NOMO-1 treated with DMSO at 0.1 percent for 48 hours (cell line): ENCODE measurements around the gene SLC8A1.

Experiments
- DNase-seq: peaks from one replicate; lab custom pipeline; 2025; ENCODE audit not compliant: unreplicated experiment; lab: John Stamatoyannopoulos, UW

SLC8A1 gene

DNA sequence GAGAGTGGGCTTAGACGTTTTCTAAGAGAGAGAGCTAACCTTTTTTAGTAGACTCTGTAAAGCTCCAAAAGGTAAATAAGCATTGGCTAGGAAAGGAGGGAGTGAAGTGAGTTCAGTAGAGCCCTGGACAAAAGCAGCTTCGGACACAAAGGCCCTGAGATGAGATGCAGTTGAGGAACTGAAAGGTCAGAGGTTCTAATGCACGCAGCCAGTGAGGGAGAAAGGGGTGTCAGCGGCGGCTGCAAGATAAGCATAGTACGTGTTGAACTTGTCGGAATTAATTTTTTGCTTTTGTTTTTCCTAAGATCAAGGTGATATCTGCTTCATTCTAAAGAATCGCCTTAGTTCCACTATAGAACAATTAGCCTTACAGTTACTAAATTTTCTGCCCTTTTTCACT is 11.2 kb upstream of the SLC8A1 start:
- peak; percentile 22 for DNase-seq

- no peak for DNase-seq
Observed at GRCh38 chr2:40458271-40458794, 6.4 kb upstream of the SLC8A1 start.

GRCh38 chr2:40457837-40458236 is 5.9 kb upstream of the SLC8A1 start:
- no peak for DNase-seq

DNA sequence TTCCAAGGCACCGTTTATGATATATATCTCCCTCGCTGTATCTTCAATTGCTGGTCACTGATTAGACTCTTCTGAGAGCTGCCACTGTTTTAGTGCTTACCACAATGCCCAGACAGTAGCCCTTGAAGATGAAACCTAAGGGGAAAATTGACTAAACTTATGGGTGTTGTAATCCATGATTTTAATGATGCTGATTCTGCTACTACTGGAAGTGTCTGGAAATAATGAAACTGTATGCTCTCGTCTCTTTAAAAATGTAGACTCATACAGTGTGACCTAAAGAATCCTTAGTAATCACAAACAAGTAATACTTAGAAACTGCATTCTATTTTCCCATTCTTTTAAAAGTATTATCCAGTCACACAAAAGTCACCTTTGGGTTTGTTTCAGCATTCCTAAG is 5.5 kb upstream of the SLC8A1 start:
- DNase-seq: no peak

GRCh38 chr2:40456926-40457325 is 5.0 kb upstream of the SLC8A1 start:
- DNase-seq: no peak

- peak; percentile 96 for DNase-seq
Observed at GRCh38 chr2:40455661-40456060, 3.8 kb upstream of the SLC8A1 start.

DNA sequence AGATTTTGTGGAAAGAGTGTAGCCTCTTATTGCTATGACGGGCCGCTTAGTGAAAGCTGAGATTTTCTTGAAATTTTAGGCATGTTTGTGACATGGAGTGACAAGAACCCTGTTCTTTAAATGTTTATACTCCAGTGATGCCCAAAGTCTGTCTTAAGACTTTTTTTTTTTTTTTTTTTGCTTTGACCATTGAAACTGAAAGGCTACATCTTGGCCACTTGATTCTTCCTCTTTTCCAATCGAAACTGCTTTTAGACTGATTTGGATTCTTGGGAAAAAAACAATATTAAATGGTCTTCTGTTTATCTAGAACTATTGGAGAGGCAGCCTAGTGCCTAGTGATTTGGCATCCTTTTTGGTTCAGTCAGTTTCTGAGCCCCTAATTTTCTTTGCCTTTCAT is 2.4 kb upstream of the SLC8A1 start:
- no peak for DNase-seq

GRCh38 chr2:40452786-40453185 is 896 bp upstream of the SLC8A1 start:
- no peak for DNase-seq

GRCh38 chr2:40450796-40451430 is 977 bp downstream of the SLC8A1 start:
- DNase-seq: peak; percentile 81

- peak; percentile 85 for DNase-seq
Observed at GRCh38 chr2:40450066-40450795, 1.7 kb downstream of the SLC8A1 start.

GRCh38 chr2:40448476-40449079 is 3.3 kb downstream of the SLC8A1 start:
- DNase-seq: peak; percentile 54

DNA sequence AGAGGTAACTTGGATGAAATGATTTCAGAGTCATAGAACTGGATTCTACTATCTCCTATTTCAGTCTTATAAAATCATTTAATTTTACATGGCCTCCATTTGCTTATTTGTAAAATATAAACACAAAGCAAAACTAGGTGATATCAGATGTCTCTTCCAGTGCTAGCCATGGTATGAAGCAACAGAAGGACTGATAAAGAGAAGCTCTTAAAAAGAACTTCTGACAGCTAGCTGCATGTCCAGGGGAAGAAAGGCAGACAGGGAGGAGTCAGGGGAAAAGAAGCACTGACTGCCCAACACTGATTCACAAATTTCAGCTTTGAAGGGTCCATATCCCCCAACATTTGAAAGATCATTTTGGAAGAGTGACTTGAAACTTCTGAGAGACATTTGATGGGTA is 6.4 kb downstream of the SLC8A1 start:
- peak; percentile 34 for DNase-seq

GRCh38 chr2:40440835-40441234 is 11.1 kb downstream of the SLC8A1 start:
- peak; percentile 74 for DNase-seq

GRCh38 chr2:40439473-40439872 is 12.4 kb downstream of the SLC8A1 start:
- DNase-seq: no peak

DNA sequence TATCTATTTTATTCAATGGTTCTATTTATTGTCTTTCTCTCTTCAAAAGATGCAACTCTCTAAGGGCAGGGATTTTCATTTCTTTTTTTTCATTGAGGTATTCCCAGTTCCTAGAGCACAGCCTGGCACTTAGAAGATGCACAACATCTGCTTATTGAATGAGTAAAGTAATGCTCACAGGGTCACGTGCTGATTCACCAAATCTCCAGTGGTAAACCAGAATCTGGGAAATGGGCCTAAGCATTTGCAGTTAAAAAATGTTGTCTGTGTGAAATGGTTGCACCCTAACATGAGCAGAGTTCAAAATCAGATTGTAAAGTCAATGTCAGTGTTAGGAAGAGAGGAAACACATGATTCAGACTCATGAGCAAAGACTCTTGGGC is 15.8 kb downstream of the SLC8A1 start:
- DNase-seq: no peak

DNA sequence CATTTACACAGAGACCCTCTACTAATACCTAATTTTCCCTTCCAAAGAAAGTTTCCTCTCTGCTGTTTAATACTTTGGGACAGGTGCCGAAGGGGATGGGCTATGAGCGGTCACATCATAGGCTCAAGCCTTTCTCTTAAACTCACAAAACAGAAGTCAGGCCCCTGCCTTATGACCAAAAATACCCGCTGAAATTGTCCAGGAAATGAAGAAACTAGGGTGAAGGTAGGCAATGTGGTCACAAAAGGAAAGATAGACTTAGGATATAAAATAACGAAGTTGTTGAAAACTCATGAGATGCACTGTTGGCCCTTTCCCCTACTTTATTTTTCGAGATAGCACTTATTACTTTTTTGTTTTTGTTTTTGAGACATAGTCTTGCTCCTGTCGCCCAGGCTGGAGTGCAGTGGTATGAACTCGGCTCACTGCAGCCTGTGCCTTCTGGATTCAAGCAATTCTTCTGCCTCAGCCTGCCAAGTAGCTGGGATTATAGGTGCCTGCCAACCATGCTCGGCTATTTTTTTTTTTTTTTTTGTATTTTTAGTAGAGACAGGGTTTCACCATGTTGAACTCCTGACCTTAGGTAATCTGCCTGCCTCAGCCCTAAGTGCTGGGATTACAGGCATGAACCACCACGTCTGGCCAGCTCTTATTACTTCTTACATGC is 16.3 kb downstream of the SLC8A1 start:
- DNase-seq: peak; percentile 56

GRCh38 chr2:40434731-40435271 is 17.1 kb downstream of the SLC8A1 start:
- DNase-seq: no peak

- DNase-seq: no peak
Observed at GRCh38 chr2:40433736-40434135, 18.2 kb downstream of the SLC8A1 start.

DNA sequence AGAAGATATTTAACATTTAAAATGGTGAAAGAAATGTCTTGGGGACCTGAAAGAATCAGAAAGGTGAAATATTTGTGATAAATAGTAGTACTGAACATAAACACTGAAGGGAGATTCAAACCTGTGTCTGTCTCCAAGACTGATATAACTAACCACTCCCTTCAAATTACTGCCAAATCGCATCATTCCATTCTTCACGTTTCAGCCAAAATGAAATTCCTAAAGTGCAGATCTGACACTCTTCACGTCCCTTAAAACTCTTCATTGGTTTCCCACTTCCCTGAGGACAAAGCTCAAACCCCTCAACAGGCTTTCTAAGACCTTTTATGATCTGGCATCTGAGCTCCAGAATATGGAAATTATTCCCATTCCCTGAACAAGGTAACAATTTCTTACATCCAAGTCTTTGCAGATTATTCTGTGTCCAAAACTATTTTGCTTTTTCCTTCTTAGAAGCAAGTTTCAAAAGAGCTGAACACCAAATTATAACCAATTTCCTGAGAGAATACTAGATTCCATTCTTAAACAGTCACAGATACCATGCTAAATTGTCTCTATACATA is 18.9 kb downstream of the SLC8A1 start:
- DNase-seq: no peak

- peak; percentile 90 for DNase-seq
Observed at GRCh38 chr2:40431600-40431955, 20.3 kb downstream of the SLC8A1 start.
